Measurements from ENCODE around the gene MKI67. TPM values are rescaled to one million over a fixed set of nuclear protein-coding genes. Genes with fewer than 3 reads are reported as not detected.

The MKI67 gene
- total and polyA plus RNA-seq, 8 donors: 0.61 to 60.8 (median 7.7) TPM

GRCh38 chr10:128086003-128086863 is 40.0 kb downstream of the MKI67 start:
- Histone ChIP-seq H3K9me3 (no peaks in the 10 kb centered on the region), H3K4me1 (no peaks in the 10 kb centered on the region), H3K27me3 (no peaks in the 10 kb centered on the region), H3K4me3 (no peak overlapping the region), H3K36me3 (peaks cover 0 to 34% (median 12%) of the 10 kb centered on the region in 4 donors), H3K27ac (no peak overlapping the region)
- WGBS, 5 donors: 70 to 77% (median 71%) methylated on average over 9 to 10 of the region's 10 CpGs
- TF ChIP-seq EP300 (IDR thresholded peaks at IDR 0.05) (no peak), POLR2AphosphoS5 (IDR thresholded peaks at IDR 0.05) (no peak), CTCF (IDR thresholded peaks at IDR 0.05) (no peak), POLR2A (IDR thresholded peaks at IDR 0.05) (no peak)
- DNase-seq: no peak
- intact Hi-C loops (cut with DNase I; ENCODE audit: low total_unique reads): no loop called here

- H3K27ac ChIP-seq: no peak overlapping the region
- no peaks in the 10 kb centered on the region for H3K27me3 ChIP-seq
- H3K4me1 ChIP-seq: no peaks in the 10 kb centered on the region
- WGBS, 5 donors: 90 to 95% (median 92%) methylated on average over 5 to 8 of the region's 8 CpGs
- TF ChIP-seq POLR2A (IDR thresholded peaks at IDR 0.05) (no peak), CTCF (IDR thresholded peaks at IDR 0.05) (no peak), EP300 (IDR thresholded peaks at IDR 0.05) (no peak), POLR2AphosphoS5 (IDR thresholded peaks at IDR 0.05) (no peak)
- peaks cover 0 to 46% (median 20%) of the 10 kb centered on the region in 4 donors for H3K36me3 ChIP-seq
- H3K9me3 ChIP-seq: no peaks in the 10 kb centered on the region
- intact Hi-C loops (cut with DNase I; ENCODE audit: low total_unique reads): no loop called here
- no peak for DNase-seq
- H3K4me3 ChIP-seq: no peak overlapping the region
These were observed 41.2 kb downstream of the MKI67 start for GRCh38 chr10:128084991-128085390.

GRCh38 chr10:128084364-128084763 is 41.9 kb downstream of the MKI67 start:
- no peaks in the 10 kb centered on the region for H3K9me3 ChIP-seq
- DNase-seq: no peak
- H3K4me1 ChIP-seq: no peaks in the 10 kb centered on the region
- no peak overlapping the region for H3K27ac ChIP-seq
- TF ChIP-seq POLR2AphosphoS5 (IDR thresholded peaks at IDR 0.05): no peak
- TF ChIP-seq POLR2A (IDR thresholded peaks at IDR 0.05): no peak
- TF ChIP-seq EP300 (IDR thresholded peaks at IDR 0.05): no peak
- no peak for TF ChIP-seq CTCF (IDR thresholded peaks at IDR 0.05)
- intact Hi-C loops (cut with DNase I; ENCODE audit: low total_unique reads): no loop called here
- WGBS, 5 donors: 76 to 92% (median 87%) methylated on average over 10 of the region's 10 CpGs
- H3K36me3 ChIP-seq: peaks cover 0 to 53% (median 26%) of the 10 kb centered on the region in 4 donors
- no peaks in the 10 kb centered on the region for H3K27me3 ChIP-seq
- no peak overlapping the region for H3K4me3 ChIP-seq

- Histone ChIP-seq H3K36me3 (peaks cover 0 to 63% (median 35%) of the 10 kb centered on the region in 4 donors), H3K4me1 (no peaks in the 10 kb centered on the region), H3K4me3 (no peak overlapping the region), H3K27ac (no peak overlapping the region), H3K27me3 (no peaks in the 10 kb centered on the region), H3K9me3 (no peaks in the 10 kb centered on the region)
- intact Hi-C loops (cut with DNase I; ENCODE audit: low total_unique reads): no loop called here
- TF ChIP-seq EP300 (IDR thresholded peaks at IDR 0.05): no peak
- TF ChIP-seq CTCF (IDR thresholded peaks at IDR 0.05): no peak
- TF ChIP-seq POLR2AphosphoS5 (IDR thresholded peaks at IDR 0.05): no peak
- no peak for TF ChIP-seq POLR2A (IDR thresholded peaks at IDR 0.05)
- WGBS, 5 donors: 80 to 93% (median 86%) methylated on average over 15 of the region's 15 CpGs
- no peak for DNase-seq
These were observed 42.9 kb downstream of the MKI67 start for GRCh38 chr10:128083191-128083895.

Data from stomach (tissue), 9 donors.